Neural crest cell (in vitro differentiated cells): ENCODE measurements around the gene ECHDC3. TPM values are rescaled to one million over a fixed set of nuclear protein-coding genes. Genes with fewer than 3 reads are reported as not detected.
A peak's percentile ranks its signal among the peaks of the same experiment; 100 is the strongest.

Experiments used
- DNase-seq: peaks from one replicate; pipeline ENCODE4 v3.0.0; 2021; ENCODE audit warnings: low read depth, mixed read lengths, low spot score
- H3K27ac Mint-ChIP-seq: one replicate; pipeline ENCODE4 v1.8.0; 2021; ENCODE audit warnings: mild to moderate bottlenecking, mixed read lengths; ENCODE audit not compliant: unreplicated experiment
- H3K27me3 Mint-ChIP-seq: 2 replicates; pipeline ENCODE4 v1.8.0; 2021; ENCODE audit warnings: low read depth, mild to moderate bottlenecking, mixed read lengths
- H3K36me3 Mint-ChIP-seq: 2 replicates; pipeline ENCODE4 v1.8.0; 2021; ENCODE audit warnings: low read depth, mild to moderate bottlenecking, mixed read lengths
- H3K4me1 Mint-ChIP-seq: 2 replicates; pipeline ENCODE4 v1.8.0; 2021; ENCODE audit warnings: mixed read lengths
- H3K4me3 Mint-ChIP-seq: one replicate; pipeline ENCODE4 v1.8.0; 2021; ENCODE audit warnings: mild to moderate bottlenecking, mixed read lengths
- H3K9me3 Mint-ChIP-seq: 2 replicates; pipeline ENCODE4 v1.8.0; 2021; ENCODE audit warnings: mixed read lengths
- total RNA-seq: library from RNA; stranded (reverse); gene quantifications from 2 replicates; pipeline ENCODE4 v1.2.1, GENCODE V29; 2021
- TF ChIP-seq, protein P1 (sequence below): fragments of 200-600 bp; sonication (generic); conservative IDR thresholded peaks from 2 replicates; pipeline ENCODE4 v1.5.0; 2021; ENCODE audit warnings: antibody characterized with exemption, mild to moderate bottlenecking

ECHDC3 gene
- total RNA-seq, 1 donor from 2014 or later = 5.3 TPM

DNA sequence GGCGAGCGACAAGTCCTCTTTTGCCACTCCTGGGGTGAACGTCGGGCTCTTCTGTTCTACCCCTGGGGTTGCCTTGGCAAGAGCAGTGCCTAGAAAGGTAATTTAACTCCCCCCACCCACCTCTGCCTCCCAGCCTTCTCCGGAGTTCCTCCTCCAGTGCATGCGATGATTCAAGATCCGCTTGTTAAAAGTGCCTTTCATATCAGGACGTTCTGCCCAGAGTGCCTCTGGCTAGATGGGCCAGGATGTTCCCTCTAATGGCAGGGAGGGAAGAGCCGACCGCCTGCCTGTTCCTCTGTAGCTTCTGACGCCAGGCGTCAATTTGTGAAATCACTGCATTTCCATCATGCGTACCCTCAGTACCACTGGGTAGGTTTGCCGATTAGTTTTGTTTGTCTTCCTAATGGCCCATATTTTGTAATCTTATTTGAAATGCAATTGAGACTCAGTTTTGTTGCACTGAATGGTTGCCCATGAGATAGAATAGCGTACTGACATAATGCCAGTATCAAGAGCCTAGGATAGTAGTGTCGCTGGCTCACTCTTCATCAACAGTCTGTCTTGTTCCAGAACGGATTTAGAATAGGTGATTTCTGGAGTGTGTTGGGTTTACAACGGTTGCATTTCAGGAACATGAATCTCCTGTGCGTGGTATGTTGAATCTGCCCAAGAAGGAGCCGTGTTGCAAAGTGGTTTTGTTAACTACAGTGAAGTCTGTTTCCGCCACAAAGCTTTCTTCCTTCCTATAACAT is 13.5 kb downstream of the ECHDC3 start:
- Mint-ChIP-seq H3K27ac (no peak overlapping the region), H3K4me3 (no peak overlapping the region), H3K9me3 (no peaks in the 10 kb centered on the region), H3K4me1 (peaks cover 25% of the 10 kb centered on the region), H3K27me3 (no peaks in the 10 kb centered on the region), H3K36me3 (no peaks in the 10 kb centered on the region)
- TF ChIP-seq, protein P1, sequence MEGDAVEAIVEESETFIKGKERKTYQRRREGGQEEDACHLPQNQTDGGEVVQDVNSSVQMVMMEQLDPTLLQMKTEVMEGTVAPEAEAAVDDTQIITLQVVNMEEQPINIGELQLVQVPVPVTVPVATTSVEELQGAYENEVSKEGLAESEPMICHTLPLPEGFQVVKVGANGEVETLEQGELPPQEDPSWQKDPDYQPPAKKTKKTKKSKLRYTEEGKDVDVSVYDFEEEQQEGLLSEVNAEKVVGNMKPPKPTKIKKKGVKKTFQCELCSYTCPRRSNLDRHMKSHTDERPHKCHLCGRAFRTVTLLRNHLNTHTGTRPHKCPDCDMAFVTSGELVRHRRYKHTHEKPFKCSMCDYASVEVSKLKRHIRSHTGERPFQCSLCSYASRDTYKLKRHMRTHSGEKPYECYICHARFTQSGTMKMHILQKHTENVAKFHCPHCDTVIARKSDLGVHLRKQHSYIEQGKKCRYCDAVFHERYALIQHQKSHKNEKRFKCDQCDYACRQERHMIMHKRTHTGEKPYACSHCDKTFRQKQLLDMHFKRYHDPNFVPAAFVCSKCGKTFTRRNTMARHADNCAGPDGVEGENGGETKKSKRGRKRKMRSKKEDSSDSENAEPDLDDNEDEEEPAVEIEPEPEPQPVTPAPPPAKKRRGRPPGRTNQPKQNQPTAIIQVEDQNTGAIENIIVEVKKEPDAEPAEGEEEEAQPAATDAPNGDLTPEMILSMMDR = no peak
- no peak for DNase-seq

DNA sequence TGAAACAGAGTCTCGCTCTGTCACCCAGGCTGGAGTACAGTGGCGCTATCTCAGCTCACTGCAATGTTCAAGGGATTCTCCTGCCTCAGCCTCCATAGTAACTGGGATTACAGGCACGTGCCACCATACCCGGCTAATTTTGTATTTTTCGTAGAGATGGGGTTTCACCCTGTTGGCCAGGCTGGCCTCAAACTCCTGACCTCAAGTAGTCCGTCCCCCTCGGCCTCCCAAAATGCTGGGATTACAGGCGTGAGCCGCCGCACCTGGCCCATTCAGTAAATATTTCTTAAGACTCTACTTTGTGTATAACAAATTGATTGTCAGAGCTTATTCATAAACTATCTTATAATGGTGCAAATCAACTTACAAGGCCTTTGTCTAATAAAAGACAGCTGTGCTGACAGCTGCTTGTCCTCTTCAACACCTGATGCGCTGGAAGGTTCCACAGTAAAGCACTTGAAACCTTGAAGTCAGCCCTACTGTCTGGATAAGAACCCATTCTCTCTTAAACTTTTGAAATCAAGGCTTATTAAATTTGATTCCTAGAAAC is 14.7 kb downstream of the ECHDC3 start:
- H3K36me3 Mint-ChIP-seq = no peaks in the 10 kb centered on the region
- H3K27me3 Mint-ChIP-seq = no peaks in the 10 kb centered on the region
- TF ChIP-seq, protein P1 = no peak
- DNase-seq = no peak
- no peaks in the 10 kb centered on the region for H3K9me3 Mint-ChIP-seq
- H3K27ac Mint-ChIP-seq = no peak overlapping the region
- H3K4me1 Mint-ChIP-seq = peaks cover 25% of the 10 kb centered on the region
- no peak overlapping the region for H3K4me3 Mint-ChIP-seq

GRCh38 chr10:11757454-11757820 is 15.3 kb downstream of the ECHDC3 start:
- Mint-ChIP-seq H3K4me1 (peaks cover 25% of the 10 kb centered on the region), H3K4me3 (no peak overlapping the region), H3K27me3 (no peaks in the 10 kb centered on the region), H3K9me3 (no peaks in the 10 kb centered on the region), H3K27ac (peak overlapping the region; percentile 79), H3K36me3 (no peaks in the 10 kb centered on the region)
- TF ChIP-seq, protein P1 = no peak
- DNase-seq = no peak

DNA sequence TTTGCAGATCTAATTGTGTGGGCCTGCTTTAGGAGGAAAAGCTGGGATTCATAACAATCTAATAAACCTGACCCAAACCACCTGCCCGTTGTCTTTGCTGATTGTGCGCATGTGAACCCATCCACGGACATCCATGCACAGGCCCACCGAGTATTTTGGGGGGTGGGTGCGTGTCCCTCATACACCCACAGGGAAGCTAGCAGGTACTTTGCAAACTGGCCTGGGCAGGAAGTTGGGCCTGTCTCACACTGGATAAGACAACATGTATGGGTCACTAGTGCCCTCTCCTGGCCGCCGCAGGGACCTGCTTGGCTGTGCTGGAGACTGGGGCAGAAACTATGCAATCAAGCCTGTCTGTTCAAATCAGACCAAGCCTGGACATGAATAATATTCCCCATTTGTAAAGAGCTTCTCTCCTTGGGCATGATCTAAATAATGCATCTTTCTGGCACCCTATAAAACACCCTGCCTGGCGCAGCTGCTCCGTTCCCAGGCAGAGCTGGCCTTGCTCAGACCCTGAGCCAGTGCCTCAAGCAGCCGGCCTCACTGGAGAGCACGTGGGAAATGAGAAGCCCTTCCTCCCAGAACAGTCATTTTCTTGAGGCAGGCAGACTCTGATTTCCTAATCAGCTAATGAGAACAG is 15.8 kb downstream of the ECHDC3 start:
- H3K4me3 Mint-ChIP-seq = peak overlapping the region; percentile 1
- H3K36me3 Mint-ChIP-seq = no peaks in the 10 kb centered on the region
- H3K4me1 Mint-ChIP-seq = peaks cover 25% of the 10 kb centered on the region
- TF ChIP-seq, protein P1 = peak; percentile 98
- peak; percentile 91 for DNase-seq
- no peaks in the 10 kb centered on the region for H3K27me3 Mint-ChIP-seq
- H3K27ac Mint-ChIP-seq = peak overlapping the region; percentile 79
- no peaks in the 10 kb centered on the region for H3K9me3 Mint-ChIP-seq

DNA sequence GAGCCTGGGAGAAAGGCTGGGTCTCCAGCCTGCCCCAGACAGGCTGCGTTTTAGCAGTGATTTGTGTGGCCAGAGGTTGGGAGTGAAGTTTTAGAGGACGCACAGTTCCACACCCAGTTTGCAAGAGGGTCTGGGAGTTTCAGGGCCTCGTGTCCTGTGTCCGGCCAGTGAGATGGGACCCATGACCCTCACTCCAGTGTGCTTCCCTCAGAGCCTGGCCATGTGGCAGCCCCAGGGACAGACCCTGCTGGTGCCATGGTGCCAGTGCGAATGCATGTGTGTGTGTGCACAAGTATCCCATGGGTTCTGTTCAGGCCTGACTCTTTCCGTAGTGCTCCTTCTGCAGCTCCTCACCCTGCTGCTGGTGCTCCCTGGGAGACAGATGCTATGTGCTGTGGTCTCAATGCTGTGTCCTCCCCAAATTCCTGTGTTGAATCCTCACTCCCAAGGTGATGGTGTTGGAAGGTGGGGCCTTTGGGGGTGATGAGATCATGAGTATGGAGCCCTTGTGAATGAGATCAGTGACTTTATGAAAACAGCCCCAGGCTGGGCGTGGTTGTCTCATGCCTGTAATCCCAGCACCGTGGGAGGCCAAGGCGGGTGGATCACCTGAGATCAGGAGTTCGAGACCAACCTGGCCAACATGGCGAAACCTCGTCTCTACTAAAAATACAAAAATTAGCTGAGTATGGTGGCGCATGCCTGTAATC is 16.5 kb downstream of the ECHDC3 start:
- Mint-ChIP-seq H3K27ac (no peak overlapping the region), H3K27me3 (no peaks in the 10 kb centered on the region), H3K4me1 (peaks cover 25% of the 10 kb centered on the region), H3K4me3 (no peak overlapping the region), H3K9me3 (no peaks in the 10 kb centered on the region), H3K36me3 (no peaks in the 10 kb centered on the region)
- no peak for DNase-seq
- TF ChIP-seq, protein P1 = no peak
